CD4-positive, alpha-beta memory T cell (primary cell): ENCODE data around the gene LOXL3. TPM values are rescaled to one million over a fixed set of nuclear protein-coding genes. Genes with fewer than 3 reads are reported as not detected.
A peak's percentile ranks its signal among the peaks of the same experiment; 100 is the strongest.

Source experiments
- CTCF ChIA-PET: fragments of 350-600 bp; sonication (Branson Sonifier 250); formaldehyde crosslinking; loops from one replicate; lab custom pipeline; 2021; ENCODE audit warnings: inconsistent platforms; ENCODE audit not compliant: partially characterized antibody; lab: Charles Lee
- POLR2A ChIA-PET: fragments of 350-600 bp; sonication (Branson Sonifier 250); formaldehyde crosslinking; loops from one replicate; lab custom pipeline; 2021; ENCODE audit not compliant: partially characterized antibody; lab: Charles Lee
- DNase-seq, 5 donors: peaks; one replicate each; pipeline versions ENCODE4 v3.0.0 to v3.0.0-alpha.2; 2020 to 2022; ENCODE audit warnings: mixed read lengths in 1 of 5
- H3K27ac ChIP-seq: one replicate; pipeline ENCODE4 v1.7.0; 2013; ENCODE audit warnings: low read depth, low read length
- H3K27me3 ChIP-seq: 2 replicates; pipeline ENCODE4 v1.7.0; 2013; ENCODE audit warnings: mild to moderate bottlenecking, low read length, moderate library complexity; ENCODE audit not compliant: insufficient read depth
- H3K36me3 ChIP-seq: 2 replicates; pipeline ENCODE4 v1.7.0; 2013; ENCODE audit warnings: mild to moderate bottlenecking, low read length, moderate library complexity; ENCODE audit not compliant: insufficient read depth
- H3K4me1 ChIP-seq: 2 replicates; pipeline ENCODE4 v1.7.0; 2013; ENCODE audit warnings: mild to moderate bottlenecking, low read length, moderate library complexity; ENCODE audit not compliant: insufficient read depth
- H3K4me3 ChIP-seq, 2 donors: one replicate each; pipeline ENCODE4 v1.7.0; 2013; ENCODE audit warnings: low read length in 2 of 2, mild to moderate bottlenecking in 1 of 2
- H3K9me3 ChIP-seq, 2 donors: one replicate each; pipeline ENCODE4 v1.7.0; 2013; ENCODE audit warnings: low read length in 2 of 2, control low read depth in 1 of 2; ENCODE audit not compliant: control insufficient read depth in 1 of 2
- H3K27ac Mint-ChIP-seq, 7 donors: one replicate each; pipeline ENCODE4 v1.8.0; 2020 to 2021; ENCODE audit warnings: mixed read lengths in 7 of 7, mild to moderate bottlenecking in 6 of 7, inconsistent platforms in 3 of 7, moderate library complexity in 3 of 7
- H3K27me3 Mint-ChIP-seq, 2 donors: one replicate each; pipeline ENCODE4 v1.8.0; 2020 to 2021; ENCODE audit warnings: mixed read lengths in 2 of 2
- H3K36me3 Mint-ChIP-seq, 2 donors: one replicate each; pipeline ENCODE4 v1.8.0; 2020 to 2021; ENCODE audit warnings: mixed read lengths in 2 of 2, inconsistent platforms in 1 of 2, mild to moderate bottlenecking in 1 of 2
- H3K4me1 Mint-ChIP-seq, 4 donors: one replicate each; pipeline ENCODE4 v1.8.0; 2020 to 2021; ENCODE audit warnings: mixed read lengths in 4 of 4, mild to moderate bottlenecking in 1 of 4
- H3K4me3 Mint-ChIP-seq, 8 donors: one replicate each; pipeline ENCODE4 v1.8.0; 2020 to 2021; ENCODE audit warnings: mixed read lengths in 8 of 8, mild to moderate bottlenecking in 7 of 8, moderate library complexity in 6 of 8, inconsistent platforms in 3 of 8
- H3K9me3 Mint-ChIP-seq, 8 donors: one replicate each; pipeline ENCODE4 v1.8.0; 2020 to 2021; ENCODE audit warnings: mixed read lengths in 8 of 8, mild to moderate bottlenecking in 5 of 8, inconsistent platforms in 3 of 8, moderate library complexity in 1 of 8
- intact Hi-C: fragments of 100-400 bp; cut with micrococcal nuclease; formaldehyde crosslinking; loops from one replicate; pipeline ENCODE4 v1.15.1; 2023
- polyA plus RNA-seq, 2 donors: library from polyadenylated mRNA; unstranded; fragments of 300-500 nt; fragmentation: Illumina TruSeq; gene quantifications; one replicate each; pipeline ENCODE4 v1.2.3, GENCODE V29; 2021
- total RNA-seq, 2 experiments: library from RNA; stranded (reverse); gene quantifications; one replicate each; pipeline ENCODE4 v1.2.3, GENCODE V29; 2021

The LOXL3 gene
- total and polyA plus RNA-seq, 4 experiments from 2014 or later: 0.25 to 0.32 TPM; not detected in 2

GRCh38 chr2:74593826-74594772 is 40.4 kb upstream of the LOXL3 start:
- CTCF ChIA-PET: interaction anchor here (1.1 to 1.5 kb wide), 2 partner anchors 12 to 93 kb away, joined by 3 to 4 read pairs; no protein-coding TSS in a partner anchor
- intact Hi-C loops: no loop called here
- no peaks in the 10 kb centered on the region for H3K4me1 ChIP-seq
- H3K4me3 ChIP-seq: no peak overlapping the region
- POLR2A ChIA-PET: no interaction called here
- Mint-ChIP-seq H3K4me3 (no peak overlapping the region), H3K27me3 (peaks cover 14 to 15% of the 10 kb centered on the region in 2 donors), H3K4me1 (no peaks in the 10 kb centered on the region), H3K9me3 (no peaks in the 10 kb centered on the region), H3K27ac (no peak overlapping the region), H3K36me3 (no peaks in the 10 kb centered on the region)
- no peak for DNase-seq
- no peak overlapping the region for H3K27ac ChIP-seq
- peaks cover 13% of the 10 kb centered on the region for H3K27me3 ChIP-seq
- no peaks in the 10 kb centered on the region for H3K36me3 ChIP-seq
- H3K9me3 ChIP-seq: no peaks in the 10 kb centered on the region

GRCh38 chr2:74588664-74589063 is 34.9 kb upstream of the LOXL3 start:
- H3K9me3 Mint-ChIP-seq: no peaks in the 10 kb centered on the region
- DNase-seq: no peak
- Histone ChIP-seq H3K4me3 (no peak overlapping the region), H3K4me1 (peaks cover 8% of the 10 kb centered on the region), H3K27me3 (peaks cover 13% of the 10 kb centered on the region), H3K27ac (no peak overlapping the region), H3K36me3 (no peaks in the 10 kb centered on the region), H3K9me3 (no peaks in the 10 kb centered on the region)
- peaks cover 7 to 10% (median 9%) of the 10 kb centered on the region in 4 donors for H3K4me1 Mint-ChIP-seq
- H3K36me3 Mint-ChIP-seq: no peaks in the 10 kb centered on the region
- CTCF ChIA-PET: interaction anchor here (0.6 to 8.8 kb wide), 25 partner anchors 8 to 407 kb away, joined by 3 to 141 read pairs (median 6); partner anchors contain the start of genes AUP1, CCDC142, HTRA2 and INO80B
- no peak overlapping the region for H3K27ac Mint-ChIP-seq
- intact Hi-C loops: loop anchor here (10.0 kb wide), 1 partner anchor 194 kb away; no protein-coding TSS in a partner anchor
- POLR2A ChIA-PET: interaction anchor here (1.2 to 5.1 kb wide), 3 partner anchors 107 to 134 kb away, joined by 4 to 39 read pairs (median 5); partner anchors contain the start of genes CCDC142, MOGS and TTC31
- no peak overlapping the region for H3K4me3 Mint-ChIP-seq
- peaks cover 7 to 10% of the 10 kb centered on the region in 2 donors for H3K27me3 Mint-ChIP-seq

- ChIA-PET POLR2A (interaction anchor here (0.8 to 5.1 kb wide), 7 partner anchors 18 to 133 kb away, joined by 4 to 39 read pairs (median 4); partner anchors contain the start of genes AUP1, CCDC142, HTRA2 and MOGS), CTCF (interaction anchor here (0.7 to 8.8 kb wide), 26 partner anchors 9 to 763 kb away, joined by 3 to 141 read pairs (median 7); partner anchors contain the start of genes AUP1, CCDC142, HTRA2 and INO80B)
- H3K27ac ChIP-seq: no peak overlapping the region
- Mint-ChIP-seq H3K9me3 (no peaks in the 10 kb centered on the region), H3K27me3 (peaks cover 1 to 8% of the 10 kb centered on the region in 2 donors), H3K27ac (no peak overlapping the region), H3K4me3 (no peak overlapping the region), H3K36me3 (no peaks in the 10 kb centered on the region), H3K4me1 (peaks cover 7 to 10% (median 9%) of the 10 kb centered on the region in 4 donors)
- H3K36me3 ChIP-seq: no peaks in the 10 kb centered on the region
- peaks cover 13% of the 10 kb centered on the region for H3K27me3 ChIP-seq
- no peaks in the 10 kb centered on the region for H3K9me3 ChIP-seq
- peak; percentile 58 to 68 (median 67) for DNase-seq
- intact Hi-C loops: loop anchor here (1.0 to 10.0 kb wide), 5 partner anchors 104 to 337 kb away; partner anchors contain the start of gene TTC31
- H3K4me3 ChIP-seq: no peak overlapping the region
- peaks cover 8% of the 10 kb centered on the region for H3K4me1 ChIP-seq
Measured at GRCh38 chr2:74587664-74588277, 34.0 kb upstream of the LOXL3 start.

- peak overlapping the region in 5 of 7 donors; percentile 1 to 65 (median 19) for H3K27ac Mint-ChIP-seq
- ChIA-PET POLR2A (interaction anchor here (1.3 to 5.1 kb wide), 3 partner anchors 11 to 127 kb away, joined by 4 to 39 read pairs (median 7); partner anchors contain the start of genes CCDC142, TTC31 and WBP1), CTCF (interaction anchor here (0.6 to 8.8 kb wide), 12 partner anchors 9 to 336 kb away, joined by 3 to 141 read pairs (median 6); partner anchors contain the start of genes CCDC142, INO80B and TTC31)
- Histone ChIP-seq H3K27ac (no peak overlapping the region), H3K27me3 (no peaks in the 10 kb centered on the region), H3K36me3 (no peaks in the 10 kb centered on the region), H3K4me3 (no peak overlapping the region), H3K4me1 (peaks cover 8% of the 10 kb centered on the region), H3K9me3 (no peaks in the 10 kb centered on the region)
- intact Hi-C loops: loop anchor here (2.0 to 10.0 kb wide), 2 partner anchors 191 to 251 kb away; no protein-coding TSS in a partner anchor
- peak overlapping the region in 4 of 8 donors; percentile 5 to 55 (median 34) for H3K4me3 Mint-ChIP-seq
- DNase-seq: no peak
- H3K27me3 Mint-ChIP-seq: peaks cover 0 to 2% of the 10 kb centered on the region in 2 donors
- H3K4me1 Mint-ChIP-seq: peaks cover 7 to 10% (median 9%) of the 10 kb centered on the region in 4 donors
- no peaks in the 10 kb centered on the region for H3K9me3 Mint-ChIP-seq
- no peaks in the 10 kb centered on the region for H3K36me3 Mint-ChIP-seq
Measured at GRCh38 chr2:74585406-74586185, 31.9 kb upstream of the LOXL3 start.

GRCh38 chr2:74584088-74584645 is 30.4 kb upstream of the LOXL3 start:
- Mint-ChIP-seq H3K4me3 (no peak overlapping the region), H3K27ac (peak overlapping the region in 1 of 7 donors; percentile 72), H3K4me1 (peaks cover 7 to 10% (median 9%) of the 10 kb centered on the region in 4 donors), H3K27me3 (peaks cover 3 to 9% of the 10 kb centered on the region in 2 donors), H3K9me3 (no peaks in the 10 kb centered on the region), H3K36me3 (no peaks in the 10 kb centered on the region)
- Histone ChIP-seq H3K27me3 (no peaks in the 10 kb centered on the region), H3K27ac (no peak overlapping the region), H3K4me3 (no peak overlapping the region), H3K9me3 (no peaks in the 10 kb centered on the region), H3K36me3 (no peaks in the 10 kb centered on the region), H3K4me1 (peaks cover 8% of the 10 kb centered on the region)
- DNase-seq: no peak
- ChIA-PET CTCF (interaction anchor here (1.4 to 8.8 kb wide), 4 partner anchors 9 to 249 kb away, joined by 3 to 141 read pairs (median 12); partner anchors contain the start of genes CCDC142, MRPL53 and TTC31), POLR2A (no interaction called here)
- intact Hi-C loops: loop anchor here (10.0 kb wide), 1 partner anchor 189 kb away; no protein-coding TSS in a partner anchor

GRCh38 chr2:74583504-74583903 is 29.8 kb upstream of the LOXL3 start:
- H3K27me3 ChIP-seq: no peaks in the 10 kb centered on the region
- ChIA-PET CTCF (interaction anchor here (1.4 to 8.8 kb wide), 4 partner anchors 9 to 248 kb away, joined by 3 to 141 read pairs (median 12); partner anchors contain the start of genes CCDC142, MRPL53 and TTC31), POLR2A (no interaction called here)
- H3K9me3 ChIP-seq: no peaks in the 10 kb centered on the region
- peaks cover 7 to 10% (median 9%) of the 10 kb centered on the region in 4 donors for H3K4me1 Mint-ChIP-seq
- H3K9me3 Mint-ChIP-seq: no peaks in the 10 kb centered on the region
- peak overlapping the region in 1 of 7 donors; percentile 15 for H3K27ac Mint-ChIP-seq
- peaks cover 8% of the 10 kb centered on the region for H3K4me1 ChIP-seq
- H3K27me3 Mint-ChIP-seq: peaks cover 3 to 11% of the 10 kb centered on the region in 2 donors
- H3K4me3 Mint-ChIP-seq: no peak overlapping the region
- no peaks in the 10 kb centered on the region for H3K36me3 ChIP-seq
- no peaks in the 10 kb centered on the region for H3K36me3 Mint-ChIP-seq
- H3K4me3 ChIP-seq: no peak overlapping the region
- DNase-seq: no peak
- no peak overlapping the region for H3K27ac ChIP-seq
- intact Hi-C loops: loop anchor here (10.0 kb wide), 1 partner anchor 189 kb away; no protein-coding TSS in a partner anchor
